HEK293 (cell line): ENCODE data around the gene EML4.
"Not testable (repeated sequence)": the region's sequence is repeated elsewhere in the genome, so short reads cannot be mapped to it uniquely, and the experiment has no call there.

Experiments
- CTCF ChIA-PET: fragments of 350-600 bp; formaldehyde crosslinking; extraction: SDS; loops from one replicate; lab custom pipeline; 2021; ENCODE audit warnings: antibody characterized with exemption; lab: Yijun Ruan, JAX
- POLR2A ChIA-PET: fragments of 300-600 bp; formaldehyde crosslinking; extraction: SDS; loops from one replicate; lab custom pipeline; 2020; ENCODE audit warnings: antibody characterized with exemption, inconsistent platforms; lab: Yijun Ruan, JAX
- H3K27ac ChIP-seq: fragments of 200-500 bp; sonication (Bioruptor generic); 2 replicates; pipeline ENCODE4 v1.5.1; 2014; ENCODE audit warnings: low read depth, low read length, control low read depth, inconsistent platforms; ENCODE audit errors: extremely low read depth
- H3K36me3 ChIP-seq, 2 experiments: fragments of 200-500 bp in 1 of 2; sonication (Bioruptor generic) in 1 of 2; 1 replicate in 1 of 2; 2 replicates in 1 of 2; pipeline ENCODE4 v1.5.1; 2014 to 2017; ENCODE audit warnings: inconsistent platforms in 2 of 2, low read length in 2 of 2; ENCODE audit not compliant: control insufficient read depth in 2 of 2, insufficient read depth in 1 of 2
- H3K4me1 ChIP-seq: fragments of 200-500 bp; sonication (Bioruptor generic); 2 replicates; pipeline ENCODE4 v1.5.1; 2014; ENCODE audit warnings: mild to moderate bottlenecking, low read length, inconsistent platforms; ENCODE audit not compliant: control insufficient read depth, insufficient read depth
- H3K4me3 ChIP-seq: 2 replicates; pipeline ENCODE4 v1.5.1; 2011; ENCODE audit warnings: low read depth, mild to moderate bottlenecking, control low read depth, low read length, moderate library complexity
- H3K9me3 ChIP-seq: fragments of 200-500 bp; sonication (Bioruptor generic); 2 replicates; pipeline ENCODE4 v1.5.1; 2014; ENCODE audit warnings: low read depth, low read length, inconsistent platforms; ENCODE audit not compliant: control insufficient read depth, insufficient read depth
- BCL11B ChIP-seq: fragments of 450-650 bp; formaldehyde crosslinking; IDR thresholded peaks from 2 replicates; pipeline ENCODE4 v1.5.1; 2016; ENCODE audit warnings: low read depth, missing biosample characterization, missing genetic modification characterization
- GLI4 ChIP-seq: fragments of 450-650 bp; formaldehyde crosslinking; IDR thresholded peaks from 2 replicates; pipeline ENCODE4 v1.5.1; 2016; ENCODE audit warnings: missing biosample characterization, missing genetic modification characterization
- KLF10 ChIP-seq: fragments of 450-650 bp; IDR thresholded peaks from 2 replicates; pipeline ENCODE4 v1.5.1; 2018; ENCODE audit warnings: missing biosample characterization, mild to moderate bottlenecking, missing genetic modification characterization
- KLF16 ChIP-seq: fragments of 450-650 bp; formaldehyde crosslinking; IDR thresholded peaks from 2 replicates; pipeline ENCODE4 v1.5.1; 2017; ENCODE audit warnings: missing biosample characterization, missing genetic modification characterization
- RBAK ChIP-seq: fragments of 450-650 bp; formaldehyde crosslinking; IDR thresholded peaks from 2 replicates; pipeline ENCODE4 v1.5.1; 2016; ENCODE audit warnings: missing biosample characterization, missing genetic modification characterization
- TCF7L2 ChIP-seq: IDR thresholded peaks from 2 replicates; pipeline ENCODE4 v1.6.1; 2011; ENCODE audit warnings: low read depth, mild to moderate bottlenecking, inconsistent platforms, low read length, moderate library complexity, borderline replicate concordance
- WT1 ChIP-seq: fragments of 450-650 bp; formaldehyde crosslinking; IDR thresholded peaks from 2 replicates; pipeline ENCODE4 v1.5.1; 2016; ENCODE audit warnings: missing biosample characterization, missing genetic modification characterization
- ZNF121 ChIP-seq: fragments of 450-650 bp; formaldehyde crosslinking; IDR thresholded peaks from 2 replicates; pipeline ENCODE4 v1.5.1; 2016; ENCODE audit warnings: missing biosample characterization, missing genetic modification characterization
- ZNF175 ChIP-seq: fragments of 450-650 bp; formaldehyde crosslinking; IDR thresholded peaks from 2 replicates; pipeline ENCODE4 v1.5.1; 2016; ENCODE audit warnings: missing biosample characterization, missing genetic modification characterization
- ZNF404 ChIP-seq: fragments of 450-650 bp; formaldehyde crosslinking; IDR thresholded peaks from 2 replicates; pipeline ENCODE4 v1.5.1; 2017; ENCODE audit warnings: missing biosample characterization, missing genetic modification characterization
- ZNF426 ChIP-seq: fragments of 450-650 bp; formaldehyde crosslinking; IDR thresholded peaks from 2 replicates; pipeline ENCODE4 v1.5.1; 2017; ENCODE audit warnings: missing biosample characterization, missing genetic modification characterization, mild to moderate bottlenecking, inconsistent platforms, moderate library complexity
- ZNF501 ChIP-seq: fragments of 450-650 bp; formaldehyde crosslinking; IDR thresholded peaks from 2 replicates; pipeline ENCODE4 v1.5.1; 2016; ENCODE audit warnings: missing biosample characterization, missing genetic modification characterization
- ZNF529 ChIP-seq: fragments of 450-650 bp; formaldehyde crosslinking; IDR thresholded peaks from 2 replicates; pipeline ENCODE4 v1.5.1; 2017; ENCODE audit warnings: missing genetic modification characterization, missing biosample characterization; ENCODE audit not compliant: insufficient replicate concordance
- ZNF654 ChIP-seq: fragments of 450-650 bp; formaldehyde crosslinking; IDR thresholded peaks from 2 replicates; pipeline ENCODE4 v1.5.1; 2016; ENCODE audit warnings: low read depth, missing biosample characterization, missing genetic modification characterization
- ZNF660 ChIP-seq: fragments of 450-650 bp; IDR thresholded peaks from 2 replicates; pipeline ENCODE4 v1.5.1; 2018; ENCODE audit warnings: missing biosample characterization, mild to moderate bottlenecking, missing genetic modification characterization
- ZNF701 ChIP-seq: fragments of 450-650 bp; formaldehyde crosslinking; IDR thresholded peaks from 2 replicates; pipeline ENCODE4 v1.5.1; 2016; ENCODE audit warnings: missing biosample characterization, missing genetic modification characterization
- ZNF785 ChIP-seq: fragments of 450-650 bp; formaldehyde crosslinking; IDR thresholded peaks from 2 replicates; pipeline ENCODE4 v1.5.1; 2016; ENCODE audit warnings: missing biosample characterization, missing genetic modification characterization
- TF ChIP-seq, protein P1 (sequence below): fragments of 450-650 bp; formaldehyde crosslinking; IDR thresholded peaks from 2 replicates; pipeline ENCODE4 v1.5.1; 2016; ENCODE audit warnings: missing biosample characterization, missing genetic modification characterization
- TF ChIP-seq, protein P2 (sequence below): fragments of 450-650 bp; formaldehyde crosslinking; IDR thresholded peaks from 2 replicates; pipeline ENCODE4 v1.5.1; 2016; ENCODE audit warnings: missing biosample characterization, missing genetic modification characterization, low read depth
- TF ChIP-seq, protein P3 (sequence below): fragments of 450-650 bp; formaldehyde crosslinking; IDR thresholded peaks from 2 replicates; pipeline ENCODE4 v1.5.1; 2016; ENCODE audit warnings: missing biosample characterization, missing genetic modification characterization
- TF ChIP-seq, protein P4 (sequence below): fragments of 450-650 bp; formaldehyde crosslinking; IDR thresholded peaks from 2 replicates; pipeline ENCODE4 v1.5.1; 2017; ENCODE audit warnings: missing biosample characterization, missing genetic modification characterization

Gene EML4

DNA sequence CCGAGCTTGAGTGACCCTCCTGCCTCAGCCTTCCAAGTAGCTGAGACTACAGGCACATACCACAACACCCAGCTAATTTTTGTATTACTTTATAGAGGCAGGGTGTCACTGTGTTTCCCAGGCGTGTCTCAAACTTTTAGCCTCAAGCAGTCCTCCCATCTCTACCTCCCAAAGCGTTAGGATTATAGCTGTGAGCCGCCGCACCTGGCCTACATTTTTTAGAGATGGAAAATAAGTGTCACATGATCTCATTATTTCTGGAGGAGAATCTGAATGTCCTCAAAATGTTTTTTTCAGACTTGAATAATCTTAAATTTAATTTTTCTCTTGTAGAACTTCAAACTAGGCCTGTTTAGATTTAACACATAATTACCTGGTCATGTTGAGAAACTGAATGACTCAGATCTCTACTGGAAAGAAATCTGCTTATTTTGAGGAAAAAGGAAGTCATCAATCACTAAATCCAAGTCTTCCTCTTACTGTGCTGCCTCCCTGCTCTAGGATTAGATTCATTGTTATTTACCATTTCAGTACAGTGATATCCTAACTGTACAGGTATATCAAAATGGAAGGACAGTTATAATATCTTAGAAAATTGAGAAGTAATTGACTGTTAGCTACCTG is 99.5 kb downstream of the EML4 start:
- POLR2A ChIA-PET = no interaction called here

DNA sequence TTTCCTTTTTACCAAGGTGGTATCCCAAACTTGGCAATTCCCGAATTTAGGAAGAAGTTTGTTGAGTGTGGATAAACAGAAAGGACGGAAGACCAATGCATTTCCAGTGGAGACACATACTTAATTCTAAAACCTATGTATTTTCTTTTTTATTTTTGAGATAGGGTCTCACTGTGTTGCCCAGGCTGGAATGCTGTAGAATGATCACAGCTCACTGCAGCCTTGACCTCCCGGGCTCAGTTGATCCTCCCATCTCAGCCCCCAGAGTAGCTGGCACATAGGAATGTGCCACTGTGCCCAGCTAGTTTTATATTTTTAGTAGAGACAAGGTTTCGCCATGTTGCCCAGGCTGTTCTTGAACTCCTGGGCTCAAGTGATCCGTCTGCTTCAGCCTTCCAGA is 101.6 kb downstream of the EML4 start:
- Histone ChIP-seq H3K4me3 (no peak overlapping the region), H3K36me3 (peaks cover 0 to 7% of the 10 kb centered on the region in 2 experiments; a peak in 1 of 3 replicates), H3K4me1 (peaks cover 3% of the 10 kb centered on the region; the same call in 1 of the 2 replicates), H3K9me3 (no peaks in the 10 kb centered on the region), H3K27ac (no peak overlapping the region)
- ChIA-PET POLR2A (no interaction called here), CTCF (interaction anchor here (0.6 to 1.2 kb wide), 2 partner anchors 33 to 175 kb away, joined by 3 read pairs; no protein-coding TSS in a partner anchor)
- no peak for TF ChIP-seq ZNF426 (tag by site-specific recombination)
- no peak for TF ChIP-seq ZNF501 (tag by site-specific recombination)
- no peak for TF ChIP-seq WT1 (tag by site-specific recombination)
- TF ChIP-seq ZNF121 (tag by site-specific recombination) = peak; percentile 44; the same call in 1 of the 2 replicates

More for the DNA sequence above, 99.5 kb downstream of the EML4 start:
- H3K36me3 ChIP-seq = peaks cover 0 to 12% of the 10 kb centered on the region in 2 experiments; a peak in 1 of 3 replicates
- H3K9me3 ChIP-seq = no peaks in the 10 kb centered on the region
- CTCF ChIA-PET = no interaction called here
- TF ChIP-seq ZNF175 (tag by site-specific recombination) (no peak), KLF10 (no peak), BCL11B (tag by site-specific recombination) (no peak), ZNF701 (tag by site-specific recombination) (no peak)
- TF ChIP-seq, protein P1, sequence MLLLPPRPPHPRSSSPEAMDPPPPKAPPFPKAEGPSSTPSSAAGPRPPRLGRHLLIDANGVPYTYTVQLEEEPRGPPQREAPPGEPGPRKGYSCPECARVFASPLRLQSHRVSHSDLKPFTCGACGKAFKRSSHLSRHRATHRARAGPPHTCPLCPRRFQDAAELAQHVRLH (tag by site-specific recombination) = no peak
- H3K27ac ChIP-seq = no peak overlapping the region
- peaks cover 3% of the 10 kb centered on the region; the same call in 1 of the 2 replicates for H3K4me1 ChIP-seq
- H3K4me3 ChIP-seq = no peak overlapping the region

DNA sequence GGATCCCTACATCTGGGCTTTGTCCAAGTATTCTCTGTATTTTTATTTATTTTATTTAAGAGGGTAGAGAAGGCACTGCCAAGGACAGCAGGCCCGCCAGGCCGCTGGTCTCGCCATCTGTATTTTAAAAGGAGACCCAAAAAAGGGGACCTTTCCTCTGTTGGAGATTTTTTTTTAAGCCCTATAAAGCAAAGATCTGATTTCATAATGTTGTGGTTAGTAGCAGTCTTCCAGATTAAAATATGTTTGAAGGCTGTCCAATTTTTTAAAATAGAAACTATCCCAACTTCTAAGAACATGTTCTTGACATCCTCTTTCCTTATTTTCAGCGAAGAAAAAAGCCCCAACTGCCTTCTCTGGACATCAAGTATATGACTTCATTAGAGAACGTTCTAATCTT is 102.1 kb downstream of the EML4 start:
- CTCF ChIA-PET = interaction anchor here (0.7 kb wide), 1 partner anchor 9 kb away, joined by 4 read pairs; no protein-coding TSS in a partner anchor
- H3K4me1 ChIP-seq, POLR2A ChIA-PET: not testable (repeated sequence)

DNA sequence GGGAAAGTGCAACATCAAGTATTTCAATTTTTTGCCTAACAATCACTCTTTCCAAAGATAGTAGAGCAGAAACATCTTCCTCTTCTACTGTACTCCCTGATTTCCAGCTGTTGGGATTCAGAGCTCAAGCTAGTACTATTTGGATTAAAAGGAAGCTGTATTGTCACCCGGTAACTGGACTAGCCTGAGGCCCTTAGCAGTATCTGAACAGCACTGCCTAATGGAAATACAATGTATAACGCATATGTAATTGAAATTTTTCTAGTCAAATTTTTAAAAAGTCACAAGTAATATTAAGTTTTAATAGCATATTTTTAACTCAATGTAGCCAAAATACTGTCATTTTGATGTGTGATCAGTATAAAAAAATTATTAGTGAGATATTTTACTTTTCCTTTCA is 105.7 kb downstream of the EML4 start:
- POLR2A ChIA-PET = no interaction called here
- Histone ChIP-seq H3K4me3 (no peak overlapping the region), H3K4me1 (peaks cover 3% of the 10 kb centered on the region; the same call in 1 of the 2 replicates), H3K27ac (no peak overlapping the region)
- TF ChIP-seq ZNF404 (tag by site-specific recombination) = no peak
- no peak for TF ChIP-seq ZNF660
- no peak for TF ChIP-seq ZNF785
- no peak for TF ChIP-seq ZNF426 (tag by site-specific recombination)
- no peak for TF ChIP-seq RBAK
- no peak for TF ChIP-seq GLI4
- TF ChIP-seq, protein P2, sequence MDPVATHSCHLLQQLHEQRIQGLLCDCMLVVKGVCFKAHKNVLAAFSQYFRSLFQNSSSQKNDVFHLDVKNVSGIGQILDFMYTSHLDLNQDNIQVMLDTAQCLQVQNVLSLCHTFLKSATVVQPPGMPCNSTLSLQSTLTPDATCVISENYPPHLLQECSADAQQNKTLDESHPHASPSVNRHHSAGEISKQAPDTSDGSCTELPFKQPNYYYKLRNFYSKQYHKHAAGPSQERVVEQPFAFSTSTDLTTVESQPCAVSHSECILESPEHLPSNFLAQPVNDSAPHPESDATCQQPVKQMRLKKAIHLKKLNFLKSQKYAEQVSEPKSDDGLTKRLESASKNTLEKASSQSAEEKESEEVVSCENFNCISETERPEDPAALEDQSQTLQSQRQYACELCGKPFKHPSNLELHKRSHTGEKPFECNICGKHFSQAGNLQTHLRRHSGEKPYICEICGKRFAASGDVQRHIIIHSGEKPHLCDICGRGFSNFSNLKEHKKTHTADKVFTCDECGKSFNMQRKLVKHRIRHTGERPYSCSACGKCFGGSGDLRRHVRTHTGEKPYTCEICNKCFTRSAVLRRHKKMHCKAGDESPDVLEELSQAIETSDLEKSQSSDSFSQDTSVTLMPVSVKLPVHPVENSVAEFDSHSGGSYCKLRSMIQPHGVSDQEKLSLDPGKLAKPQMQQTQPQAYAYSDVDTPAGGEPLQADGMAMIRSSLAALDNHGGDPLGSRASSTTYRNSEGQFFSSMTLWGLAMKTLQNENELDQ (tag by site-specific recombination) = no peak
- no peak for TF ChIP-seq TCF7L2
- TF ChIP-seq ZNF529 (tag by site-specific recombination) = no peak
- TF ChIP-seq, protein P3, sequence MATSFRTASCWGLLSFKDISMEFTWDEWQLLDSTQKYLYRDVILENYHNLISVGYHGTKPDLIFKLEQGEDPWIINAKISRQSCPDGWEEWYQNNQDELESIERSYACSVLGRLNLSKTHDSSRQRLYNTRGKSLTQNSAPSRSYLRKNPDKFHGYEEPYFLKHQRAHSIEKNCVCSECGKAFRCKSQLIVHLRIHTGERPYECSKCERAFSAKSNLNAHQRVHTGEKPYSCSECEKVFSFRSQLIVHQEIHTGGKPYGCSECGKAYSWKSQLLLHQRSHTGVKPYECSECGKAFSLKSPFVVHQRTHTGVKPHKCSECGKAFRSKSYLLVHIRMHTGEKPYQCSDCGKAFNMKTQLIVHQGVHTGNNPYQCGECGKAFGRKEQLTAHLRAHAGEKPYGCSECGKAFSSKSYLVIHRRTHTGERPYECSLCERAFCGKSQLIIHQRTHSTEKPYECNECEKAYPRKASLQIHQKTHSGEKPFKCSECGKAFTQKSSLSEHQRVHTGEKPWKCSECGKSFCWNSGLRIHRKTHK = no peak
- no peak for TF ChIP-seq KLF16
- no peak for TF ChIP-seq ZNF654 (tag by site-specific recombination)
- TF ChIP-seq, protein P1 (tag by site-specific recombination) = no peak
- TF ChIP-seq, protein P4, sequence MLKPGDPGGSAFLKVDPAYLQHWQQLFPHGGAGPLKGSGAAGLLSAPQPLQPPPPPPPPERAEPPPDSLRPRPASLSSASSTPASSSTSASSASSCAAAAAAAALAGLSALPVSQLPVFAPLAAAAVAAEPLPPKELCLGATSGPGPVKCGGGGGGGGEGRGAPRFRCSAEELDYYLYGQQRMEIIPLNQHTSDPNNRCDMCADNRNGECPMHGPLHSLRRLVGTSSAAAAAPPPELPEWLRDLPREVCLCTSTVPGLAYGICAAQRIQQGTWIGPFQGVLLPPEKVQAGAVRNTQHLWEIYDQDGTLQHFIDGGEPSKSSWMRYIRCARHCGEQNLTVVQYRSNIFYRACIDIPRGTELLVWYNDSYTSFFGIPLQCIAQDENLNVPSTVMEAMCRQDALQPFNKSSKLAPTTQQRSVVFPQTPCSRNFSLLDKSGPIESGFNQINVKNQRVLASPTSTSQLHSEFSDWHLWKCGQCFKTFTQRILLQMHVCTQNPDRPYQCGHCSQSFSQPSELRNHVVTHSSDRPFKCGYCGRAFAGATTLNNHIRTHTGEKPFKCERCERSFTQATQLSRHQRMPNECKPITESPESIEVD (tag by site-specific recombination) = no peak
- TF ChIP-seq, all 188 proteins: peak for 0
- Histone ChIP-seq H3K9me3 (no peaks in the 10 kb centered on the region), H3K36me3 (peaks cover 0 to 11% of the 10 kb centered on the region in 2 experiments; a peak in 1 of 3 replicates)
- CTCF ChIA-PET = interaction anchor here (0.6 to 1.0 kb wide), 2 partner anchors 10 to 78 kb away, joined by 3 read pairs; no protein-coding TSS in a partner anchor

More for the DNA sequence above, 102.1 kb downstream of the EML4 start:
- not testable (repeated sequence) for H3K4me3 ChIP-seq, H3K36me3 ChIP-seq, H3K9me3 ChIP-seq, H3K27ac ChIP-seq
